LHCN-M2 (cell line): ENCODE measurements around the gene TET1. TPM values are rescaled to one million over a fixed set of nuclear protein-coding genes. Genes with fewer than 3 reads are reported as not detected.
"Not testable (repeated sequence)": the region's sequence is repeated elsewhere in the genome, so short reads cannot be mapped to it uniquely, and the experiment has no call there.

ENCODE experiments used
- DNase-seq: peaks from one replicate; pipeline ENCODE4 v3.0.0-alpha.2; 2012; ENCODE audit warnings: low read depth
- total RNA-seq: library from RNA; depleted of rRNA; stranded (reverse); fragments of >200 nt; gene quantifications from 2 replicates; pipeline ENCODE4 v1.2.3, GENCODE V29; 2014; rRNA removed

Gene TET1
- total RNA-seq, 1 experiment from 2014 or later, result 3.2 TPM

- peak; percentile 69 for DNase-seq
Observed at GRCh38 chr10:68697106-68697505, 137.0 kb downstream of the TET1 start.

- DNase-seq, result no peak
Observed at GRCh38 chr10:68700197-68700596, 140.1 kb downstream of the TET1 start.

GRCh38 chr10:68705548-68705947 is 145.4 kb downstream of the TET1 start:
- no peak for DNase-seq

- DNase-seq, result not testable (repeated sequence)
Observed at GRCh38 chr10:68708987-68709386, 148.8 kb downstream of the TET1 start.

GRCh38 chr10:68713065-68713464 is 152.9 kb downstream of the TET1 start:
- not testable (repeated sequence) for DNase-seq

- no peak for DNase-seq
Observed at GRCh38 chr10:68717435-68717834, 157.3 kb downstream of the TET1 start.

- peak; percentile 99 for DNase-seq
Observed at GRCh38 chr10:68720793-68721672, 160.9 kb downstream of the TET1 start, which contains the start of gene CCAR1. Gene CCAR1 (plus strand): TSS chr10:68721239. CDS start chr10:68722505, 1,266 bp downstream.

- no peak for DNase-seq
Observed at GRCh38 chr10:68721673-68722335, 161.7 kb downstream of the TET1 start.

GRCh38 chr10:68725016-68725415 is 164.9 kb downstream of the TET1 start:
- no peak for DNase-seq

- no peak for DNase-seq
Observed at GRCh38 chr10:68727146-68727545, 167.0 kb downstream of the TET1 start.

GRCh38 chr10:68732651-68733050 is 172.5 kb downstream of the TET1 start:
- DNase-seq, result no peak

GRCh38 chr10:68734349-68734748 is 174.2 kb downstream of the TET1 start:
- DNase-seq, result no peak

GRCh38 chr10:68735119-68735518 is 175.0 kb downstream of the TET1 start:
- no peak for DNase-seq

GRCh38 chr10:68735739-68736138 is 175.6 kb downstream of the TET1 start:
- not testable (repeated sequence) for DNase-seq

GRCh38 chr10:68740676-68741075 is 180.5 kb downstream of the TET1 start:
- DNase-seq, result not testable (repeated sequence)

GRCh38 chr10:68742397-68742796 is 182.3 kb downstream of the TET1 start:
- DNase-seq, result no peak

Other genes starting within 250 kb of the TET1 start
- gene HNRNPH3, start 228.3 kb upstream of the TET1 start, total RNA-seq, result 20.0 and 36.6 TPM in 2 replicates
- gene PBLD, start 227.4 kb upstream of the TET1 start, total RNA-seq, result 6.2 and 6.8 TPM in 2 replicates
- gene RUFY2, start 153.1 kb upstream of the TET1 start, total RNA-seq, result 14.0 and 19.1 TPM in 2 replicates
- 16.0 and 19.4 TPM in 2 replicates for gene DNA2, start 88.4 kb upstream of the TET1 start, total RNA-seq
- 9.7 and 11.7 TPM in 2 replicates for gene SLC25A16, start 32.8 kb upstream of the TET1 start, total RNA-seq
- gene CCAR1, start 160.9 kb downstream of the TET1 start, total RNA-seq, result 47.3 and 60.3 TPM in 2 replicates